ENCODE results near the gene TMEM176B. TPM values are rescaled to one million over a fixed set of nuclear protein-coding genes. Genes with fewer than 3 reads are reported as not detected.

TMEM176B gene
- 1.9 TPM in 1 of 2 replicates, not detected in the other for total RNA-seq (ENCODE audit: low replicate concordance)

GRCh38 chr7:150799741-150800580 is at the start of gene TMEM176B:
Gene TMEM176B (minus strand): TSS chr7:150800364. CDS start chr7:150796569, 3,795 bp downstream.
- H3K4me3 ChIP-seq (ENCODE audit: low read depth, low read length) = no peak within 1 kb of the TSS
- no peak for TF ChIP-seq CTCF (IDR thresholded peaks at IDR 0.05; ENCODE audit: insufficient read depth, low read length)
- no peak for DNase-seq (ENCODE audit: low read depth)

GRCh38 chr7:150849204-150849775 is 49.1 kb upstream of the TMEM176B start:
- no peak for TF ChIP-seq CTCF (IDR thresholded peaks at IDR 0.05; ENCODE audit: insufficient read depth, low read length)
- no peak overlapping the region for H3K4me3 ChIP-seq (ENCODE audit: low read depth, low read length)
- DNase-seq (ENCODE audit: low read depth) = no peak

GRCh38 chr7:150848561-150849115 is 48.5 kb upstream of the TMEM176B start:
- DNase-seq (ENCODE audit: low read depth) = no peak
- TF ChIP-seq CTCF (IDR thresholded peaks at IDR 0.05; ENCODE audit: insufficient read depth, low read length) = no peak
- no peak overlapping the region for H3K4me3 ChIP-seq (ENCODE audit: low read depth, low read length)

GRCh38 chr7:150848111-150848510 is 47.9 kb upstream of the TMEM176B start:
- H3K4me3 ChIP-seq (ENCODE audit: low read depth, low read length) = no peak overlapping the region
- DNase-seq (ENCODE audit: low read depth) = no peak
- TF ChIP-seq CTCF (IDR thresholded peaks at IDR 0.05; ENCODE audit: insufficient read depth, low read length) = no peak

GRCh38 chr7:150847536-150847935 is 47.4 kb upstream of the TMEM176B start:
- DNase-seq (ENCODE audit: low read depth) = no peak
- H3K4me3 ChIP-seq (ENCODE audit: low read depth, low read length) = no peak overlapping the region
- TF ChIP-seq CTCF (IDR thresholded peaks at IDR 0.05; ENCODE audit: insufficient read depth, low read length) = no peak

- DNase-seq (ENCODE audit: low read depth) = no peak
- TF ChIP-seq CTCF (IDR thresholded peaks at IDR 0.05; ENCODE audit: insufficient read depth, low read length) = no peak
- no peak overlapping the region for H3K4me3 ChIP-seq (ENCODE audit: low read depth, low read length)
These were observed 46.3 kb upstream of the TMEM176B start for GRCh38 chr7:150846291-150847115.

Measured in fibroblast of the aortic adventitia (primary cell).